H1 (cell line): ENCODE measurements around the gene ATP6V1G1. TPM values are rescaled to one million over a fixed set of nuclear protein-coding genes. Genes with fewer than 3 reads are reported as not detected.

Source experiments
- polyA plus RNA-seq, 7 experiments: library from polyadenylated mRNA; depleted of rRNA in 3 of 7; stranded (reverse) in 5 of 7; unstranded in 2 of 7; fragments of >200 nt in 5 of 7; fragments of 200-250 nt in 2 of 7; gene quantifications; 1 replicate in 5 of 7; 2 replicates in 1 of 7; 4 replicates in 1 of 7; pipeline versions ENCODE4 v1.2.1 to v1.2.3, GENCODE V29; 2011 to 2013; ENCODE audit warnings: missing spikeins in 2 of 7, mixed read lengths in 2 of 7
- small RNA-seq: library from polyadenylated mRNA; stranded (forward); fragments of <200 nt; extraction: miRNeasy Mini kit (QIAGEN cat#:217004); gene quantifications from one replicate; pipeline ENCODE3, GENCODE V24; 2013; ENCODE audit not compliant: insufficient read depth
- total RNA-seq: library from RNA; stranded (reverse); fragmentation: NEBNext Ultra II Directional; extraction: Animal tissue kit (Norgen Biotek cat#: 25700); gene quantifications from 2 replicates; pipeline ENCODE4 v1.2.1, GENCODE V29; 2021

ATP6V1G1 gene
- total and polyA plus RNA-seq, 2 of the 8 experiments (the other 6 are each of a cell fraction or from before 2014, with no cell fraction given): 112 to 124 TPM

Small RNAs within 50 kb of the gene (small RNA-seq; reads per million reads assigned to genes)
- gene RF00019: not detected

Other genes with a start within 250 kb of the ATP6V1G1 start
- 25.9 and 27.4 TPM in 2 replicates for gene AKNA, start 199.8 kb upstream of the ATP6V1G1 start, total RNA-seq
- gene AKNA, start 199.8 kb upstream of the ATP6V1G1 start, polyA plus RNA-seq (2011; rRNA removed): 21.0 and 28.3 TPM in 2 replicates
- 7.4 and 7.7 TPM in 2 replicates for gene WHRN, start 82.3 kb upstream of the ATP6V1G1 start, total RNA-seq
- gene WHRN, start 82.3 kb upstream of the ATP6V1G1 start, polyA plus RNA-seq (2011; rRNA removed): 4.4 and 8.3 TPM in 2 replicates
- 7.7 and 9.8 TPM in 2 replicates for gene TMEM268, start 23.5 kb downstream of the ATP6V1G1 start, total RNA-seq
- gene TMEM268, start 23.5 kb downstream of the ATP6V1G1 start, polyA plus RNA-seq (2011; rRNA removed): 8.3 and 11.4 TPM in 2 replicates
- not detected in 2 replicates for gene TEX53, start 70.0 kb downstream of the ATP6V1G1 start, total RNA-seq
- gene TEX53, start 70.0 kb downstream of the ATP6V1G1 start, polyA plus RNA-seq (2011; rRNA removed): not detected in 2 replicates
- not detected in 2 replicates for gene TEX48, start 94.4 kb downstream of the ATP6V1G1 start, total RNA-seq
- gene TEX48, start 94.4 kb downstream of the ATP6V1G1 start, polyA plus RNA-seq (2011; rRNA removed): not detected in 2 replicates
- 0.11 and 0.17 TPM in 2 replicates for gene TNFSF15, start 218.3 kb downstream of the ATP6V1G1 start, total RNA-seq
- 0.06 and 0.09 TPM in 2 replicates for gene TNFSF15, start 218.3 kb downstream of the ATP6V1G1 start, polyA plus RNA-seq (2011; rRNA removed)